Neural progenitor cell (in vitro differentiated cells): ENCODE measurements around the gene CLSTN2. TPM values are rescaled to one million over a fixed set of nuclear protein-coding genes. Genes with fewer than 3 reads are reported as not detected.

Experiments used
- DNase-seq: peaks from one replicate; pipeline ENCODE4 v3.0.0-alpha.2; 2016; ENCODE audit warnings: low spot score
- H2AFZ ChIP-seq: fragments of 200-600 bp; sonication (generic); replicated peaks from 2 replicates; pipeline ENCODE4 v1.6.1; 2016; ENCODE audit warnings: antibody characterized with exemption
- H3F3A ChIP-seq: fragments of 200-600 bp; sonication (generic); 2 replicates; pipeline ENCODE4 v1.6.1; 2016; ENCODE audit warnings: antibody characterized with exemption, low read depth
- H3K27ac ChIP-seq: fragments of 200-600 bp; sonication (generic); 2 replicates; pipeline ENCODE4 v1.5.1; 2016; ENCODE audit warnings: mild to moderate bottlenecking
- H3K27me3 ChIP-seq: fragments of 200-600 bp; sonication (generic); 2 replicates; pipeline ENCODE4 v1.6.1; 2016; ENCODE audit warnings: mild to moderate bottlenecking, moderate library complexity
- H3K36me3 ChIP-seq: fragments of 200-600 bp; sonication (generic); 2 replicates; pipeline ENCODE4 v1.5.1; 2016
- H3K4me1 ChIP-seq: fragments of 200-600 bp; sonication (generic); 2 replicates; pipeline ENCODE4 v1.6.1; 2016; ENCODE audit warnings: mixed run types
- H3K4me2 ChIP-seq: fragments of 200-600 bp; sonication (generic); 2 replicates; pipeline ENCODE4 v1.6.1; 2016
- H3K4me3 ChIP-seq: fragments of 200-600 bp; sonication (generic); 2 replicates; pipeline ENCODE4 v1.5.1; 2016
- H3K79me2 ChIP-seq: fragments of 200-600 bp; sonication (generic); 2 replicates; pipeline ENCODE4 v1.6.1; 2016; ENCODE audit warnings: low read depth
- H3K9ac ChIP-seq: fragments of 200-600 bp; sonication (generic); 2 replicates; pipeline ENCODE4 v1.6.1; 2016
- H3K9me3 ChIP-seq: fragments of 200-600 bp; sonication (generic); 2 replicates; pipeline ENCODE4 v1.5.1; 2016; ENCODE audit warnings: low read depth
- H4K20me1 ChIP-seq: fragments of 200-600 bp; sonication (generic); 2 replicates; pipeline ENCODE4 v1.6.1; 2016; ENCODE audit warnings: low read depth
- H3K27ac Mint-ChIP-seq: 3 replicates; pipeline ENCODE4 v1.8.0; 2021; ENCODE audit warnings: mixed read lengths
- H3K27me3 Mint-ChIP-seq: 2 replicates; pipeline ENCODE4 v1.8.0; 2022; ENCODE audit warnings: low read depth, mild to moderate bottlenecking, inconsistent platforms, moderate library complexity, mixed read lengths; ENCODE audit not compliant: insufficient read depth
- H3K36me3 Mint-ChIP-seq: 3 replicates; pipeline ENCODE4 v1.8.0; 2021; ENCODE audit warnings: mixed read lengths
- H3K4me1 Mint-ChIP-seq: 3 replicates; pipeline ENCODE4 v1.8.0; 2021; ENCODE audit warnings: mixed read lengths
- H3K4me3 Mint-ChIP-seq: 3 replicates; pipeline ENCODE4 v1.8.0; 2021; ENCODE audit warnings: mild to moderate bottlenecking, moderate library complexity, mixed read lengths
- H3K9me3 Mint-ChIP-seq: 3 replicates; pipeline ENCODE4 v1.8.0; 2020; ENCODE audit warnings: mixed read lengths
- CTCF ChIP-seq: fragments of 200-600 bp; sonication (generic); IDR thresholded peaks from 2 replicates; pipeline ENCODE4 v1.5.1; 2017; ENCODE audit warnings: antibody characterized with exemption, mild to moderate bottlenecking
- EZH2 ChIP-seq: fragments of 200-600 bp; sonication (generic); IDR thresholded peaks from 2 replicates; pipeline ENCODE4 v1.6.1; 2017; ENCODE audit warnings: antibody characterized with exemption, mild to moderate bottlenecking, moderate library complexity
- EZH2phosphoT487 ChIP-seq: fragments of 200-600 bp; sonication (generic); IDR thresholded peaks from 2 replicates; pipeline ENCODE4 v1.6.1; 2017; ENCODE audit warnings: antibody characterized with exemption
- total RNA-seq: library from RNA; depleted of rRNA; stranded (reverse); fragments of >200 nt; gene quantifications from 2 replicates; pipeline ENCODE4 v1.2.3, GENCODE V29; 2015; ENCODE audit warnings: low replicate concordance

The CLSTN2 gene
- total RNA-seq, 1 donor from 2014 or later = 0.22 TPM

DNA sequence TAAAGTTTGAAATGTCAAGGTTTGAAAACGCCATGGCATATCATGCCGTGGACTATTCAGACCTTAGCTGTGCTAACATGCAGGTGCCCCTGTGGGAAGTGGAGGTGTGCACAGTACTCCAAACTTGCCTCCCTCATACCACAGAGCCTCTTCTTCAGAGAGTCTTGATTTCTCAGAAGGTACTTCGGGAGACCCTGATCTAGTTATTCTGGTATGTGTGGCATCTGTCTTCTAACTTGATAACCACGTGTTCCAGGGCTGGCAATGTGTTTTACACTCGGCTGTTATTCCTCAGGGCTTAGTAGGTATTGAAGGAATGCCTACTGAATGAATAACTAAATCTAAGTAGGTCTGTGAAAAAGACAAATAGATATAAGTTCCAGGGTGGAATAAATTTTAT is 309.9 kb downstream of the CLSTN2 start:
- no peak for TF ChIP-seq EZH2
- no peak for TF ChIP-seq CTCF
- TF ChIP-seq EZH2phosphoT487 = no peak
- DNase-seq = no peak
- Histone ChIP-seq H3K4me1 (peaks cover under 1% of the 10 kb centered on the region), H2AFZ (no peak overlapping the region), H3K4me2 (no peak overlapping the region), H4K20me1 (no peaks in the 10 kb centered on the region), H3K4me3 (no peak overlapping the region), H3K27ac (no peak overlapping the region), H3K9ac (no peak overlapping the region), H3K27me3 (no peaks in the 10 kb centered on the region), H3K79me2 (no peaks in the 10 kb centered on the region), H3K36me3 (no peaks in the 10 kb centered on the region), H3K9me3 (no peaks in the 10 kb centered on the region), H3F3A (no peaks in the 10 kb centered on the region)
- H3K4me3 Mint-ChIP-seq = no peak overlapping the region
- H3K36me3 Mint-ChIP-seq = no peaks in the 10 kb centered on the region
- peaks cover 16% of the 10 kb centered on the region for H3K4me1 Mint-ChIP-seq
- peaks cover 4% of the 10 kb centered on the region for H3K27me3 Mint-ChIP-seq
- H3K27ac Mint-ChIP-seq = no peak overlapping the region
- no peaks in the 10 kb centered on the region for H3K9me3 Mint-ChIP-seq

GRCh38 chr3:140246578-140246977 is 311.6 kb downstream of the CLSTN2 start:
- Histone ChIP-seq H3K4me3 (no peak overlapping the region), H3K4me2 (no peak overlapping the region), H4K20me1 (no peaks in the 10 kb centered on the region), H3K27ac (no peak overlapping the region), H3K27me3 (no peaks in the 10 kb centered on the region), H3K4me1 (peaks cover 16% of the 10 kb centered on the region), H3K9me3 (no peaks in the 10 kb centered on the region), H3K9ac (no peak overlapping the region), H3F3A (peaks cover 3% of the 10 kb centered on the region), H3K79me2 (no peaks in the 10 kb centered on the region), H2AFZ (no peak overlapping the region), H3K36me3 (no peaks in the 10 kb centered on the region)
- Mint-ChIP-seq H3K27ac (no peak overlapping the region), H3K9me3 (no peaks in the 10 kb centered on the region), H3K36me3 (no peaks in the 10 kb centered on the region), H3K4me3 (no peak overlapping the region), H3K4me1 (peaks cover 28% of the 10 kb centered on the region), H3K27me3 (peaks cover 6% of the 10 kb centered on the region)
- DNase-seq = no peak
- TF ChIP-seq EZH2phosphoT487 = no peak
- no peak for TF ChIP-seq CTCF
- no peak for TF ChIP-seq EZH2

DNA sequence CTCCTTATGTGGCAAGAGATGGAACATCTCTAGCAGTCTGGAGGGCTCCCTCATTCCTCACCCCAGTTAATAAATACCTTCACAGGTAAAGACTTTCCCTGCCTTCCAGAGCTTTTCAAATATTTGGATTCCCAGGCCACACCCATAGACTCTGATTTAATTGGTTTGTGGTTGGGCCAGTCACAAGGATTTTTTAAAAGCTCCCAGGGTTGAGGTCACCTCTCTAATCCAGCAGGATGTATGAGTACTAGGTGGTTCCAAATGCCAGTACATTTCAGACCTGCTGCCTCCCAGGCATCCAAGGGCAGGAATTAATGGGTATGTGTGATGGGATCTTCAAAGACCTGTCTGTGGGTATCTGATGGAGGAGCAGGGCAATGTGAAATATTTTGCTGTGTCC is 312.8 kb downstream of the CLSTN2 start:
- no peaks in the 10 kb centered on the region for H4K20me1 ChIP-seq
- DNase-seq = no peak
- no peak overlapping the region for H3K4me2 ChIP-seq
- Mint-ChIP-seq H3K4me3 (no peak overlapping the region), H3K27me3 (peaks cover 11% of the 10 kb centered on the region), H3K4me1 (peaks cover 33% of the 10 kb centered on the region), H3K9me3 (no peaks in the 10 kb centered on the region), H3K36me3 (no peaks in the 10 kb centered on the region), H3K27ac (no peak overlapping the region)
- no peak overlapping the region for H3K9ac ChIP-seq
- peaks cover 26% of the 10 kb centered on the region for H3K4me1 ChIP-seq
- H3K36me3 ChIP-seq = no peaks in the 10 kb centered on the region
- H3K4me3 ChIP-seq = no peak overlapping the region
- TF ChIP-seq EZH2 = no peak
- no peak for TF ChIP-seq CTCF
- no peak for TF ChIP-seq EZH2phosphoT487
- H3K27me3 ChIP-seq = no peaks in the 10 kb centered on the region
- H3F3A ChIP-seq = peaks cover 9% of the 10 kb centered on the region
- H3K79me2 ChIP-seq = no peaks in the 10 kb centered on the region
- no peak overlapping the region for H3K27ac ChIP-seq
- H3K9me3 ChIP-seq = no peaks in the 10 kb centered on the region
- H2AFZ ChIP-seq = no peak overlapping the region
